HL-60 (cell line): Measurements from ENCODE around the gene TH.

Experiments
- DNase-seq, 2 experiments: peaks; one replicate each; pipeline ENCODE4 v3.0.0-alpha.2; 2010 to 2020; ENCODE audit warnings: low read depth in 1 of 2, low spot score in 1 of 2
- H3K27ac ChIP-seq: fragments of 250-450 bp; sonication (Bioruptor Pico); replicated peaks from 2 replicates; pipeline ENCODE4 v1.5.1; 2020; ENCODE audit warnings: mild to moderate bottlenecking, moderate library complexity
- H3K27me3 ChIP-seq: fragments of 250-450 bp; sonication (Bioruptor Pico); 2 replicates; pipeline ENCODE4 v1.5.1; 2021; ENCODE audit warnings: mild to moderate bottlenecking, moderate library complexity; ENCODE audit not compliant: insufficient read depth, poor library complexity, severe bottlenecking
- H3K4me3 ChIP-seq: replicated peaks from 2 replicates; pipeline ENCODE4 v1.5.1; 2011; ENCODE audit warnings: mild to moderate bottlenecking, control low read depth, low read length; ENCODE audit not compliant: insufficient read depth
- CTCF ChIP-seq: IDR thresholded peaks from one replicate; pipeline ENCODE4 v1.5.1; 2011; ENCODE audit warnings: low read length, control low read depth, inconsistent platforms; ENCODE audit not compliant: insufficient read depth
- GABPA ChIP-seq: IDR thresholded peaks from 2 replicates; pipeline ENCODE4 v1.6.1; 2012; ENCODE audit warnings: low read depth
- POLR2AphosphoS5 ChIP-seq: IDR thresholded peaks from 2 replicates; pipeline ENCODE4 v1.6.1; 2012; ENCODE audit warnings: low read depth
- REST ChIP-seq: IDR thresholded peaks from 2 replicates; pipeline ENCODE4 v1.6.1; 2012; ENCODE audit warnings: low read depth; ENCODE audit not compliant: insufficient replicate concordance
- SPI1 ChIP-seq: IDR thresholded peaks from 2 replicates; pipeline ENCODE4 v1.6.1; 2012; ENCODE audit warnings: low read depth, mild to moderate bottlenecking, borderline replicate concordance

Gene TH

GRCh38 chr11:2164081-2164480, 7.5 kb downstream of the TH start:
- DNase-seq: no peak
- Histone ChIP-seq H3K27ac (no peak overlapping the region), H3K4me3 (no peak overlapping the region), H3K27me3 (peaks cover 20% of the 10 kb centered on the region)
- TF ChIP-seq CTCF (no peak), REST (no peak), GABPA (no peak), POLR2AphosphoS5 (no peak), SPI1 (no peak)

- no peak for DNase-seq
- peaks cover 18% of the 10 kb centered on the region for H3K27me3 ChIP-seq
- TF ChIP-seq CTCF (no peak), GABPA (no peak), REST (no peak), POLR2AphosphoS5 (no peak), SPI1 (no peak)
- no peak overlapping the region for H3K4me3 ChIP-seq
- no peak overlapping the region for H3K27ac ChIP-seq
Observed at GRCh38 chr11:2163428-2163978, 8.1 kb downstream of the TH start.

- peaks cover 4% of the 10 kb centered on the region for H3K27me3 ChIP-seq
- TF ChIP-seq REST: no peak
- no peak for TF ChIP-seq POLR2AphosphoS5
- no peak for TF ChIP-seq GABPA
- no peak for TF ChIP-seq SPI1
- TF ChIP-seq CTCF: no peak
- DNase-seq: no peak
- H3K27ac ChIP-seq: no peak within 1 kb of the TSS
- H3K4me3 ChIP-seq: no peak within 1 kb of the TSS
Observed at GRCh38 chr11:2160736-2161259, 10.8 kb downstream of the TH start, which contains the start of gene INS. Gene INS (minus strand): TSS chr11:2161209. CDS start chr11:2160971, 238 bp downstream.
